ENCODE measurements around the gene DBF4B. TPM values are rescaled to one million over a fixed set of nuclear protein-coding genes. Genes with fewer than 3 reads are reported as not detected.
A peak's percentile ranks its signal among the peaks of the same experiment; 100 is the strongest.

The DBF4B gene
- total RNA-seq, 1 experiment from 2014 or later, result 26.1 TPM

DNA sequence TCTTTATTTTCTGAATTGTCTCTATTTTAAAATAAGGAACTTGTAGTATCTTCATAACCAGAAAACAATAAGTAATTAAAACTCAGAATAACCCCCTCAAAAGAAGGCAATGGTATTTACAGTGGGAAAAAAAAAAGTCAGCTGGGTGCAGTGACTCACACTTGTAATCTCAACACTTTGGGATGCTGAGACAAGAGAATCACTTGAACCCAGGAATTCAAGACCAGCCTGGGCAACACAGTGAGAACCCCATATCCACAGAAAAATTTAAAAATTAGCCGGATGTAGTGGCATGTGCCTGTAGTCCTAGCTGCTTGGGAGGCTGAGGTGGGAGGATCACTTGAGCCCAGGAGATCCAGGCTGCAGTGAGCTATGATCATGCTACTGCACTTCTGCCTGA is 83.8 kb downstream of the DBF4B start:
- Histone ChIP-seq H2AFZ (ENCODE audit: low read depth, low read length, poor library complexity, severe bottlenecking) (no peak overlapping the region), H3K4me1 (ENCODE audit: control insufficient read depth in 1 of 2, insufficient read depth in 2 of 2, low read length in 2 of 2) (peaks cover 15 to 53% of the 10 kb centered on the region in 2 experiments), H3K4me3 (replicated peaks in 1 of 2; ENCODE audit: low read depth in 1 of 2, low read length in 2 of 2) (no peak overlapping the region), H3K36me3 (ENCODE audit: control insufficient read depth in 1 of 2, insufficient read depth in 2 of 2, low read length in 2 of 2) (peaks cover 0 to under 1% of the 10 kb centered on the region in 2 experiments; a peak in 1 of 4 replicates), H4K20me1 (ENCODE audit: insufficient read depth) (no peaks in the 10 kb centered on the region), H3K27ac (ENCODE audit: low read depth, low read length) (no peak overlapping the region), H3K27me3 (ENCODE audit: insufficient read depth, low read length) (no peaks in the 10 kb centered on the region), H3K4me2 (ENCODE audit: low read length) (no peak overlapping the region), H3K9me3 (ENCODE audit: control insufficient read depth in 1 of 2, insufficient read depth in 1 of 2, low read depth in 1 of 2, low read length in 2 of 2) (no peaks in the 10 kb centered on the region), H3K9me2 (ENCODE audit: insufficient read depth) (no peaks in the 10 kb centered on the region), H3K79me2 (ENCODE audit: insufficient read depth, low read length) (no peaks in the 10 kb centered on the region), H3K9ac (ENCODE audit: low read length) (no peak overlapping the region)
- ChIA-PET POLR2A (no interaction called here), CTCF (interaction anchor here (1.6 to 3.7 kb wide), 2 partner anchors 12 to 17 kb away, joined by 3 to 12 read pairs; no protein-coding TSS in a partner anchor), RAD21 (ENCODE audit: low non-redundant PET in 1 of 2, low total read pairs in 2 of 2, uncharacterized antibody in 2 of 2, unreplicated experiment in 2 of 2) (no interaction called here)
- TF ChIP-seq ZFX (IDR thresholded peaks at IDR 0.05), result no peak
- TF ChIP-seq, protein P1, sequence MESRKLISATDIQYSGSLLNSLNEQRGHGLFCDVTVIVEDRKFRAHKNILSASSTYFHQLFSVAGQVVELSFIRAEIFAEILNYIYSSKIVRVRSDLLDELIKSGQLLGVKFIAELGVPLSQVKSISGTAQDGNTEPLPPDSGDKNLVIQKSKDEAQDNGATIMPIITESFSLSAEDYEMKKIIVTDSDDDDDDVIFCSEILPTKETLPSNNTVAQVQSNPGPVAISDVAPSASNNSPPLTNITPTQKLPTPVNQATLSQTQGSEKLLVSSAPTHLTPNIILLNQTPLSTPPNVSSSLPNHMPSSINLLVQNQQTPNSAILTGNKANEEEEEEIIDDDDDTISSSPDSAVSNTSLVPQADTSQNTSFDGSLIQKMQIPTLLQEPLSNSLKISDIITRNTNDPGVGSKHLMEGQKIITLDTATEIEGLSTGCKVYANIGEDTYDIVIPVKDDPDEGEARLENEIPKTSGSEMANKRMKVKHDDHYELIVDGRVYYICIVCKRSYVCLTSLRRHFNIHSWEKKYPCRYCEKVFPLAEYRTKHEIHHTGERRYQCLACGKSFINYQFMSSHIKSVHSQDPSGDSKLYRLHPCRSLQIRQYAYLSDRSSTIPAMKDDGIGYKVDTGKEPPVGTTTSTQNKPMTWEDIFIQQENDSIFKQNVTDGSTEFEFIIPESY (IDR thresholded peaks at IDR 0.05; ENCODE audit: extremely low read depth, insufficient replicate concordance, low read length), result no peak
- 0 out of 2 replicates have a peak, but pooled peaks have one; percentile 13 for TF ChIP-seq FOSL1 (IDR thresholded peaks at IDR 0.05; ENCODE audit: low read depth)
- no peak for TF ChIP-seq SRF (IDR thresholded peaks at IDR 0.05; ENCODE audit: low read depth)
- no peak for TF ChIP-seq EZH2phosphoT487 (IDR thresholded peaks at IDR 0.05; ENCODE audit: borderline replicate concordance)
- TF ChIP-seq POLR2A (IDR thresholded peaks at IDR 0.05; ENCODE audit: borderline replicate concordance, extremely low read depth, insufficient read depth, insufficient read length), result no peak
- ATAC-seq (no peak), DNase-seq (ENCODE audit: low read depth, low spot score) (no peak)
- BruUV-seq (replicated peaks), result no TSS peak
- intact Hi-C loops (cut with micrococcal nuclease), result no loop called here
